ENCODE measurements around the gene CAMK2A. TPM values are rescaled to one million over a fixed set of nuclear protein-coding genes. Genes with fewer than 3 reads are reported as not detected.

CAMK2A gene
- total RNA-seq, 6 experiments from 2014 or later, result 0.09 to 0.64 (median 0.18) TPM

DNA sequence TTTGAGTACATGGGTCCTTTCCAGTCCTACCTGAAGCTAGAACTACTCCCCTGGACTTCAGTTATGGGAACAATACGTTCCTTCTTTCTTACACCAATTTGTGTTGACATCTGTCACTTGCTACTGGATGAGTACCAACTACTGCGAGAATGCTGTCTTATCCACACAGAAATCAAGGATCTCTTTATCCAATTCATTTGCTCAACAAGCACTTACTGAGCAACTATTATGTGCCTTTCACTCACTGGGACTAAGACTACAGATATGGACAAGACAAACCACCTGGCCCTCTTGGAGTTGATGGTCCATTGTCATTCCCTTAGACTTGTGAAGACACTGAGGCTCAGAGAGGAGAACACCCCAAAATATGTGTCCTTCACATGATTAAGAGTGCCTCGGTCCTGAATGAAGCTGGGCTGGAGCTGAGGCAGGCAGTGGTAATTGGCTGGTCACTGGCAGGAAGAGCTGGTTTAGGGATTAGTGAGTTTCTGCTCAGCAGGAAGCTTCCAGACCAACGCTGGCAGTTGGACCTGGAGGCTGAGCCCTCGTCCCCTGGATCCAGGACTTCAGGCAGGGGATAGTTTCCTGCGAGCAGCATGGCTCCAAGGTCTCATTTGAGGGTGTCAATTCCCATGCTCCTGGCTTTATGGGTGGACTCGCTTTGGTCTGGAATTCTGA is 21.6 kb upstream of the CAMK2A start:
- Mint-ChIP-seq H3K36me3 (ENCODE audit: low read depth) (no peaks in the 10 kb centered on the region), H3K4me1 (ENCODE audit: low read depth) (peaks cover 58% of the 10 kb centered on the region), H3K9me3 (no peaks in the 10 kb centered on the region), H3K4me3 (no peak overlapping the region), H3K27ac (no peak overlapping the region), H3K27me3 (ENCODE audit: insufficient read depth) (peaks cover 2% of the 10 kb centered on the region; the same call in 1 of the 2 replicates)
- TF ChIP-seq, protein P1, sequence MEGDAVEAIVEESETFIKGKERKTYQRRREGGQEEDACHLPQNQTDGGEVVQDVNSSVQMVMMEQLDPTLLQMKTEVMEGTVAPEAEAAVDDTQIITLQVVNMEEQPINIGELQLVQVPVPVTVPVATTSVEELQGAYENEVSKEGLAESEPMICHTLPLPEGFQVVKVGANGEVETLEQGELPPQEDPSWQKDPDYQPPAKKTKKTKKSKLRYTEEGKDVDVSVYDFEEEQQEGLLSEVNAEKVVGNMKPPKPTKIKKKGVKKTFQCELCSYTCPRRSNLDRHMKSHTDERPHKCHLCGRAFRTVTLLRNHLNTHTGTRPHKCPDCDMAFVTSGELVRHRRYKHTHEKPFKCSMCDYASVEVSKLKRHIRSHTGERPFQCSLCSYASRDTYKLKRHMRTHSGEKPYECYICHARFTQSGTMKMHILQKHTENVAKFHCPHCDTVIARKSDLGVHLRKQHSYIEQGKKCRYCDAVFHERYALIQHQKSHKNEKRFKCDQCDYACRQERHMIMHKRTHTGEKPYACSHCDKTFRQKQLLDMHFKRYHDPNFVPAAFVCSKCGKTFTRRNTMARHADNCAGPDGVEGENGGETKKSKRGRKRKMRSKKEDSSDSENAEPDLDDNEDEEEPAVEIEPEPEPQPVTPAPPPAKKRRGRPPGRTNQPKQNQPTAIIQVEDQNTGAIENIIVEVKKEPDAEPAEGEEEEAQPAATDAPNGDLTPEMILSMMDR (IDR thresholded peaks at IDR 0.05), result no peak
- no peak for DNase-seq

DNA sequence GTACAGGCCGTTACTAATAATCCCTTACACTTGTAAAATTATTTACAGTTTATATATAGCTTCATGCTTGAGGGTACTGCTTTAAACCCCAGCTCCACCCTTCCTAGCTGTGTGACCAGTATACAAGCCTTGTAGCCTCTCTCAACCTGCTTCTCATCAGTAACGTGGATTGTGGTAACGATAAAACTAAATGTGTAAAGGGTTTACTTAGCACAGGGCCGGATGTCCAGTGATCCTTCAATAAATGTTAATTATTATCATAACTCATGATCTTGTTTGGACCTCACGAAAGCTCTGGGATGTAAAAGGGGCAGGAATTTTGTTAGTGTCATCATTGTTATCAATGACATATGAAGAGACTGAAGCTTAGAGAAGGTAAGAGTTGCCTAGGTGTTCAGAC is 20.7 kb upstream of the CAMK2A start:
- Mint-ChIP-seq H3K9me3 (no peaks in the 10 kb centered on the region), H3K4me1 (ENCODE audit: low read depth) (peaks cover 59% of the 10 kb centered on the region), H3K27ac (no peak overlapping the region), H3K36me3 (ENCODE audit: low read depth) (no peaks in the 10 kb centered on the region), H3K27me3 (ENCODE audit: insufficient read depth) (peaks cover 2% of the 10 kb centered on the region; the same call in 1 of the 2 replicates), H3K4me3 (no peak overlapping the region)
- no peak for DNase-seq
- TF ChIP-seq, protein P1 (IDR thresholded peaks at IDR 0.05), result no peak

DNA sequence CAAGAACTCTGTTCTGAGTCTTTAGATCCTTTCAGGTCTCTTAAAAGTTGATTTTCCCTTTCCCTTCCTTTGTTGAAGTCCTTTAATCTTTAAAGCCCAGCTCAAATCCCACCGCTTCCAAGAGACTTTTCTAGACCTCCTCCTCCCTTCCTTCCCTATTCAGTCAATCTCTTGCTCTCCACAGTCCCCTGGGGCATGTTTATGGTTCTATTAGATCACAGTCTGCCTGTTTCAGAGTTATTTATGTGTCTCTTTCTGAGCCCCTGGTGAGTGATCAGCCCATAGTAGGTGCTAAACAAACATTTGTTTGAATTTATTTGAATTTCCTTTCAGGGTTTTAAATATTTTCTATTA is 20.3 kb upstream of the CAMK2A start:
- TF ChIP-seq, protein P1 (IDR thresholded peaks at IDR 0.05), result no peak
- no peak for DNase-seq
- H3K9me3 Mint-ChIP-seq, result no peaks in the 10 kb centered on the region
- peaks cover 2% of the 10 kb centered on the region; the same call in 1 of the 2 replicates for H3K27me3 Mint-ChIP-seq (ENCODE audit: insufficient read depth)
- no peak overlapping the region for H3K27ac Mint-ChIP-seq
- peaks cover 58% of the 10 kb centered on the region for H3K4me1 Mint-ChIP-seq (ENCODE audit: low read depth)
- H3K36me3 Mint-ChIP-seq (ENCODE audit: low read depth), result no peaks in the 10 kb centered on the region
- H3K4me3 Mint-ChIP-seq, result no peak overlapping the region

DNA sequence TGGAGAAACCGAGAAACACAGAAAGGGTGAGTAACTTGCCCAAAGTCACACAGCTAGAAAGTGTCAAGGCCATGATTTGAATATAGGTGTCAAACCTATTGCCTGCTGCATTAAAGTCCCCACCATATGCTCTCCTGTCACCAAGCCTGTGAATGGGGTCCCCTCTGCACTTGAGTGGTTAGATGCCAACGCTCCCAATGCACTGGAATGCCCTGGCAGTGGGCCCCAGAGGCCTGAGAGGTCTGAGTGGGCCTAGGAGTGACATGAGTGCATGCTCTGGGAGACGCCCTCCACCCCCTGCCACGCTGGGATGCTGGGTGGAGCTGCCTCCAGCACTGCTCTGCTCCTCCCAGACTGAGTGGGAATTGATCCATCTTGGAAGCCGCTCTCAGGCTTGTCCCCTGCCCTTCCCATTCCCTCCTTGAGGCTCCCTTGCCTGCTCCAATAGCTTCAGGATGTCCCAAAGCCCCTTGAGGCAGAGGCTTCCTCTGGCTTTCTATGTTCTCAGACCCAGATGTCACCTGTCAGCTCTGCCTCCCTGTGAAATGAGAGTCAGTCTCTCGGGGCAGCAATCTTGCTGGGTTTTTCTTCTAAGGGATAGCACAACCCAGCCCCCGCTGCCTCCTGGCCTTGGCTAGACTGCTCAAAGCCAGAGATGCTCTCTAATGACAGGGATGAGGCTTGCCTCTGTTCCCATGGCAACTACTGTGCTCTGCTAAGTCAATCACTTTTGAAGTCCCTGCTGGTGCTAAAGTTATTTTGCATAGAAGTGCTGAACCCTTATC is 19.7 kb upstream of the CAMK2A start:
- H3K27ac Mint-ChIP-seq, result no peak overlapping the region
- no peaks in the 10 kb centered on the region for H3K27me3 Mint-ChIP-seq (ENCODE audit: insufficient read depth)
- TF ChIP-seq, protein P1 (IDR thresholded peaks at IDR 0.05), result no peak
- no peaks in the 10 kb centered on the region for H3K9me3 Mint-ChIP-seq
- H3K4me3 Mint-ChIP-seq, result no peak overlapping the region
- DNase-seq, result no peak
- H3K4me1 Mint-ChIP-seq (ENCODE audit: low read depth), result peaks cover 54% of the 10 kb centered on the region
- H3K36me3 Mint-ChIP-seq (ENCODE audit: low read depth), result no peaks in the 10 kb centered on the region

DNA sequence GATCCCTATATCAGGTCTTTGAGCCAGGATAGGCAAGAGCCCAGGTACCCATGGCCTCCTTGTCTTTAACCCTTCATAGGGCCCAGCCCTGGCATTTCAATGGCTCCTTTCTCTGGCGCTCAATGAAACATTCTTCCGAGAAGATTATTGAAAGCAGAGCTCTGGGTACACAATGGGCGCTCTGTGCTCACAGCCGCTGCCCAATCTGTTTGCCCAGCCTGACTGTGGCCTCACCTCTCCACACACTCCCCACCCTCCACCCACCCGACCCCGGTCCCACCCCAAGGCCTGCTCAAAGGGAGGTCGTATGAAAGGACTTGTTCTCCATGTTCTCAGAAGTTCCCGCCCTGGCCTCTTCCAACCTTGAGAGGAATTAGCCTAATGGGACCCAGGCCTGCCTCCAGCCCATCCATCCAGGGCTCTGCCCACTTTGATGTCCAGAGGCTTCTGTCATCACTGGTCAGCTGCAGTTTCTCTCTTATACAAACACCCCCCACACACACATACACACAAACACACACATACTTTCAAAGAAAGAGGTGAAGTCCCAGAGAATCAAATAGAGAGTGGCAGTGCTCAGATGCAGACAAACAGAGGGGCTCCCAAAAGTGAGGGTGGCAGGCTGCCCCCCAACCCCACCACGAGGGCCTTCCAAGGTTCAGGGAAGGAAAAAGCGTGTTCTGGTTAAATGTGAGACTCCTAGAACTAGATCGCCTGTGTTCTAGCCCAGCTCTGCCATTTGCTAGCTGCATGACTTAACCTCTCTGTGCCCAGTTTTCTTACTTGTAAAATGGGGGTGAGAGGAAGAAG is 18.2 kb upstream of the CAMK2A start:
- peaks cover 56% of the 10 kb centered on the region for H3K4me1 Mint-ChIP-seq (ENCODE audit: low read depth)
- no peaks in the 10 kb centered on the region for H3K36me3 Mint-ChIP-seq (ENCODE audit: low read depth)
- no peak for DNase-seq
- no peaks in the 10 kb centered on the region for H3K27me3 Mint-ChIP-seq (ENCODE audit: insufficient read depth)
- TF ChIP-seq, protein P1 (IDR thresholded peaks at IDR 0.05), result no peak
- no peaks in the 10 kb centered on the region for H3K9me3 Mint-ChIP-seq
- H3K27ac Mint-ChIP-seq, result no peak overlapping the region
- H3K4me3 Mint-ChIP-seq, result no peak overlapping the region

All from HFFc6 (cell line).